ENCODE results near the gene COA8.

COA8 gene

GRCh38 chr14:103533137-103533998 is 29.4 kb upstream of the COA8 start:
- H3K27ac ChIP-seq: peak overlapping the region; percentile 94
- H3K9me3 ChIP-seq (ENCODE audit: severe bottlenecking): no peaks in the 10 kb centered on the region
- DNase-seq: no peak
- H3K36me3 ChIP-seq: peaks cover 29% of the 10 kb centered on the region
- H3K27me3 ChIP-seq (ENCODE audit: insufficient read depth, low read depth, severe bottlenecking): no peaks in the 10 kb centered on the region
- TF ChIP-seq, protein P1, sequence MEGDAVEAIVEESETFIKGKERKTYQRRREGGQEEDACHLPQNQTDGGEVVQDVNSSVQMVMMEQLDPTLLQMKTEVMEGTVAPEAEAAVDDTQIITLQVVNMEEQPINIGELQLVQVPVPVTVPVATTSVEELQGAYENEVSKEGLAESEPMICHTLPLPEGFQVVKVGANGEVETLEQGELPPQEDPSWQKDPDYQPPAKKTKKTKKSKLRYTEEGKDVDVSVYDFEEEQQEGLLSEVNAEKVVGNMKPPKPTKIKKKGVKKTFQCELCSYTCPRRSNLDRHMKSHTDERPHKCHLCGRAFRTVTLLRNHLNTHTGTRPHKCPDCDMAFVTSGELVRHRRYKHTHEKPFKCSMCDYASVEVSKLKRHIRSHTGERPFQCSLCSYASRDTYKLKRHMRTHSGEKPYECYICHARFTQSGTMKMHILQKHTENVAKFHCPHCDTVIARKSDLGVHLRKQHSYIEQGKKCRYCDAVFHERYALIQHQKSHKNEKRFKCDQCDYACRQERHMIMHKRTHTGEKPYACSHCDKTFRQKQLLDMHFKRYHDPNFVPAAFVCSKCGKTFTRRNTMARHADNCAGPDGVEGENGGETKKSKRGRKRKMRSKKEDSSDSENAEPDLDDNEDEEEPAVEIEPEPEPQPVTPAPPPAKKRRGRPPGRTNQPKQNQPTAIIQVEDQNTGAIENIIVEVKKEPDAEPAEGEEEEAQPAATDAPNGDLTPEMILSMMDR (IDR thresholded peaks at IDR 0.05; ENCODE audit: low read depth, low read length): no peak
- H3K4me3 ChIP-seq (ENCODE audit: low read depth, low read length): no peak overlapping the region

- Histone ChIP-seq H3K36me3 (peaks cover 29% of the 10 kb centered on the region), H3K27me3 (ENCODE audit: insufficient read depth, low read depth, severe bottlenecking) (no peaks in the 10 kb centered on the region), H3K9me3 (ENCODE audit: severe bottlenecking) (no peaks in the 10 kb centered on the region), H3K27ac (peak overlapping the region; percentile 94), H3K4me3 (ENCODE audit: low read depth, low read length) (no peak overlapping the region)
- TF ChIP-seq, protein P1 (IDR thresholded peaks at IDR 0.05; ENCODE audit: low read depth, low read length): no peak
- DNase-seq: no peak
Observed at GRCh38 chr14:103533999-103534575, 28.7 kb upstream of the COA8 start.

DNA sequence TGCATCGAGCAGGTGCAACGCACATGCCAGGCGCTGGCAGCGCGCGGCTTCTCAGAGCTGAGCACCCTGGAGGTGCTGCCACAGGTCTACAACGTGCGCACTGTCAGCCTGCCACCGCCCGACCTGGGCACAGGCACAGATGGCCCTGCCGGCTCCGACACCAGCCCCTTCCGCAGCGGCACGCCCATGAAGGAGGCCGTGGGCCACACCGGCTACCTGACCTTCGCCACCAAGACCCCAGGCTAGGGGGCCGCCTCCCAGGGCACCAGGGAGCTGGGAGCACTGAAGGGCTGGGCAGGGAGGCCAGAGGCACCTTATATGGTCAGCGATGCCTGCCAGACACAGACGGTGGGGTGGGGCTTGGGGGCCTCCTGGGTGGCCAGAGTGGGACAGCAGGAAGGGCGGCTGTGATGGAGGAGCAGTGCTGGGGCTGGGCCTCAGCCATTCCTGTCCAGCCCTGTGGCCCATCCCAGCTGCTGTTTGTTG is 28.1 kb upstream of the COA8 start:
- Histone ChIP-seq H3K9me3 (ENCODE audit: severe bottlenecking) (no peaks in the 10 kb centered on the region), H3K27ac (peak overlapping the region; percentile 94), H3K36me3 (peaks cover 29% of the 10 kb centered on the region), H3K27me3 (ENCODE audit: insufficient read depth, low read depth, severe bottlenecking) (no peaks in the 10 kb centered on the region), H3K4me3 (ENCODE audit: low read depth, low read length) (no peak overlapping the region)
- TF ChIP-seq, protein P1 (IDR thresholded peaks at IDR 0.05; ENCODE audit: low read depth, low read length): no peak
- DNase-seq: peak; percentile 77

GRCh38 chr14:103535081-103535890 is 27.5 kb upstream of the COA8 start:
- no peak for DNase-seq
- Histone ChIP-seq H3K9me3 (ENCODE audit: severe bottlenecking) (no peaks in the 10 kb centered on the region), H3K4me3 (ENCODE audit: low read depth, low read length) (no peak overlapping the region), H3K36me3 (peaks cover 25% of the 10 kb centered on the region), H3K27ac (peak overlapping the region; percentile 94), H3K27me3 (ENCODE audit: insufficient read depth, low read depth, severe bottlenecking) (no peaks in the 10 kb centered on the region)
- TF ChIP-seq, protein P1 (IDR thresholded peaks at IDR 0.05; ENCODE audit: low read depth, low read length): no peak

DNA sequence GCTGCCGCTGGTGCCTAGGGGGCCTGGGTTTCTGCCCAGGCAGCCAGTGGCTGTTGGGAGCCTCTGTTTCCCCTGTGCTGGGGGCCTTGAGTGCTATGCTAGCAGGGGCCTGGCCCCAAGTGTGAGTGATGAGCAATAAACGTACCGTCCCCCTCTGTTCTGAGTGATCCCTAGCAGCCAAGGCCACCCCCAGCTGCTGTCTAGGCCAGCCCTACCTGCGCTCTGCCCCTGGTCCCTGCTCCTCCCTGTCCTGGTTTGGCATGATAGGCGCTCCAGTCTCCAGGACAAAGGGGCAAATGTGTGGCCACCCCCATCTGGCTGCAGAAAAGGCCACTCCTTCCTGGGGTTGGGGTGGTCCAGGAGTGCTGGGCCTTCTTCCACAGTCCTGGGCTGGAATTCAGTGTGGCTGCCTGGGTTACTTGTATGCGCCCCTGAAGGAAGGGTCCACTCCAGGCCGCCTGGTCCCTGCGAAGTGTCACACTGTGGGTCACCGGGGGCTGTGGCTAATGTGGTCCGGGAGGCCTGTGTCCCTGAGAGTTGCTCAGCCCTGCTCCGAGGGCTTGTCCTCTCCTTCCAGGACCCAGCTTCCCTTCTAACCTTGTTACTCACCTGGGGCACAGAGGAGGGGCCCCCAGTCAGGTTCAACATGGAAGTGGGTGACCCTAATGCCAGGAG is 26.7 kb upstream of the COA8 start:
- TF ChIP-seq, protein P1 (IDR thresholded peaks at IDR 0.05; ENCODE audit: low read depth, low read length): no peak
- Histone ChIP-seq H3K4me3 (ENCODE audit: low read depth, low read length) (no peak overlapping the region), H3K27ac (peak overlapping the region; percentile 94), H3K36me3 (peaks cover 19% of the 10 kb centered on the region), H3K9me3 (ENCODE audit: severe bottlenecking) (no peaks in the 10 kb centered on the region), H3K27me3 (ENCODE audit: insufficient read depth, low read depth, severe bottlenecking) (no peaks in the 10 kb centered on the region)
- no peak for DNase-seq

Data from WERI-Rb-1 (cell line).